GM10248 (cell line): ENCODE measurements around the gene FEV.

Experiments
- CTCF ChIA-PET: fragments of 300-600 bp; sonication (Branson Sonifier 250); formaldehyde crosslinking; extraction: SDS; loops from one replicate; lab custom pipeline; 2021; ENCODE audit warnings: antibody characterized with exemption; lab: Yijun Ruan, JAX
- POLR2A ChIA-PET: fragments of 350-650 bp; sonication (Branson Sonifier 250); formaldehyde crosslinking; extraction: SDS; loops from one replicate; lab custom pipeline; 2020; ENCODE audit warnings: antibody characterized with exemption; lab: Yijun Ruan, JAX
- DNase-seq: peaks from one replicate; pipeline ENCODE4 v3.0.0; 2012; ENCODE audit errors: extremely low spot score
- TF ChIP-seq, protein P1 (sequence below): IDR thresholded peaks from 2 replicates; pipeline ENCODE4 v1.5.1; 2012; ENCODE audit warnings: mild to moderate bottlenecking, low read depth; ENCODE audit errors: extremely low read depth, missing control alignments, control extremely low read depth

The FEV gene

DNA sequence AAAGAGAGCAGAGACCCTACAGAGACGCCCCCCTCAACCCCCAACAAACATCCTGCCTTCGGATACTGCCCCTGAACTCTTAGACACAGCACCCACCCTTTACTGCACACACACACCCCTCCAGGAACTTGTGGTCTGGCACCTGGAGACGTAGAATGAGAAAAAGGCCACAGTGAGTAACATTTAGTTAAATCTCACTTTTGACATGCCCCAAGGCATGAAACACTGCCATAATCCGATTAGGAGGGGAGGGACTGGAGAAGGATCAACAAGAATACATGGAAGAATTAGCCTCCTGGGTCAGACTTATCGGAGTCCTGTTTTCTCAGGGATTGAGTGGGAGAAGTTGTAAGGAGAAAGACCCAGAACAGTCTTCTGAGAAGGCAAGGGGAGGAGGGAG, 21.4 kb downstream of the FEV start:
- CTCF ChIA-PET = interaction anchor here (15.3 kb wide), 1 partner anchor 16 kb away, joined by 92 read pairs; no protein-coding TSS in a partner anchor
- POLR2A ChIA-PET = no interaction called here
- no peak for DNase-seq
- TF ChIP-seq, protein P1, sequence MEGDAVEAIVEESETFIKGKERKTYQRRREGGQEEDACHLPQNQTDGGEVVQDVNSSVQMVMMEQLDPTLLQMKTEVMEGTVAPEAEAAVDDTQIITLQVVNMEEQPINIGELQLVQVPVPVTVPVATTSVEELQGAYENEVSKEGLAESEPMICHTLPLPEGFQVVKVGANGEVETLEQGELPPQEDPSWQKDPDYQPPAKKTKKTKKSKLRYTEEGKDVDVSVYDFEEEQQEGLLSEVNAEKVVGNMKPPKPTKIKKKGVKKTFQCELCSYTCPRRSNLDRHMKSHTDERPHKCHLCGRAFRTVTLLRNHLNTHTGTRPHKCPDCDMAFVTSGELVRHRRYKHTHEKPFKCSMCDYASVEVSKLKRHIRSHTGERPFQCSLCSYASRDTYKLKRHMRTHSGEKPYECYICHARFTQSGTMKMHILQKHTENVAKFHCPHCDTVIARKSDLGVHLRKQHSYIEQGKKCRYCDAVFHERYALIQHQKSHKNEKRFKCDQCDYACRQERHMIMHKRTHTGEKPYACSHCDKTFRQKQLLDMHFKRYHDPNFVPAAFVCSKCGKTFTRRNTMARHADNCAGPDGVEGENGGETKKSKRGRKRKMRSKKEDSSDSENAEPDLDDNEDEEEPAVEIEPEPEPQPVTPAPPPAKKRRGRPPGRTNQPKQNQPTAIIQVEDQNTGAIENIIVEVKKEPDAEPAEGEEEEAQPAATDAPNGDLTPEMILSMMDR = no peak

DNA sequence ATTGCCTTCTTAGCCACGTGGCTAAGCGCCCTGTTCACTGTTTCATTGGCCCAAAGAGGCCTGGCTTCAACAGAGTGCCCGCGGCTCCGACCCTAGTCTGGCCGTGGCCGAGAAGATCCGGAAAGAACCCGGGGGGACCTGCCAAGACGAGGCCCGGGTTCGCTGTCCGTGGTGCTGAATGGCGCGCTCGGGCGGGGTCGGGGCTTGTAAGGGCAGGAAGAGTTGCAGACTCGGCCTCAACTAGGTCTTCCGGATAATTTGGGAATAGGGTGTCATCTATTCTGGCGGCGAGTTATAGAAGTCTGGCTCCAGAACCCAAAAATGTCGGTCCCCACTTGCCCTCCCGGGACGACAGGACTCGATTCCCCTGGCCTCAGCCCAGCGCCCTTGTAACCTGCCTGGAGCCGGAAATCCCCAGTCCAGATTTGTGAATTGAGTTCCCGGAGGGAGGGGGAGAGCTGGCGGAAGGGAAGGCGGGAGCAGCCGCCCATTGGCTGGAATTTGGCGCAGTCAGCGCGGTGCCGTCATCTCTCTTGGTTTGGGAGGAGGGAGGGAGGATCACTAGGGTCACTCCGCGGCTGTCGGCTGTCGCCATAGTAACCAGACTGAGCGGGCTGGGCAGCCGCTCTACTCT, 22.0 kb downstream of the FEV start:
- TF ChIP-seq, protein P1 = no peak
- ChIA-PET CTCF (interaction anchor here (15.3 kb wide), 1 partner anchor 16 kb away, joined by 92 read pairs; no protein-coding TSS in a partner anchor), POLR2A (no interaction called here)
- DNase-seq = no peak

DNA sequence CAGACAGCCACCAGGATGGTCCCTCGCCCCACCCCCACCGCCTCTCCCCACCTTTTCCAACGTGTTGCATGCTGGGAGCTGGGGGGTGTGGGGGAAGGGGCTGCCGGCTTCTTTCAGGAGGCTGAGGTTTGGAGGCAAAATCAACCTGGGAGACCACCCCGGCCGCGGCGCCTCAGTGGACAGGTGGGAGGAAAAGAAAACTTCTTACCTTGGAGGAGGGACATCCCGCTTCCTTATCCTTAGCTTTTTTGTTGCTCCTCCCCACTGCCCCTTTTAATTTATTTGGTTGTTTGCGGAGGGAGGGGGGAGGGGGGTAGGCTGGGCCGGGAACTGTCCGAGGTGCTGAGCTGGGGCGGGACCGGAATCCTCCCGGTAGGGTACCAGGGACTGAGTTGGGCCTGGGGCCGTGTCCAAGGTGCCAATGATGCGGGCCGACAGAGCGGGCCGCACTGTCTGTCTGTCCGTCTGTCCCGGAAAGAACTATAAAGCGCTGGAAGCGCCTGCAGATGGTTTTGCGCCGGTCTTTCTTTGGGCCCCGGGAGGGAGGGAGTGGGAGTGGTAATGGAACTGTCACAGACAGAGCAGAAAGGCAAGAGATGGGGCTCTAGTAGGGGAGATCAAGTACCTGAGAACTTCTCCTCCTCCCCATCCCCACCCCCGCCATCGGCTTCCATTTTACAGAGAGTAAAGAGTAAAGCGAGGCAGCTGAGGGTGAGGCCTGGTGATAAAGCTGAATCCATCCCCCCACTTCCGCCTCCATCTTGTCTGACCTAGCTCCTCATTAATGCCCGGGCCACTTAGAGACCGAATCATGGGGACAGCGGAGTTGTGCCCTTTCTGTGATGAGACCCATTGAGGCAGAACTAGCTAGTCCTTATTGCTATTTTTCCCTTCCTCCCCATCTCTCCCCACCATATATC, 23.1 kb downstream of the FEV start:
- POLR2A ChIA-PET = no interaction called here
- CTCF ChIA-PET = interaction anchor here (15.3 kb wide), 1 partner anchor 17 kb away, joined by 92 read pairs; no protein-coding TSS in a partner anchor
- peak; percentile 37 for DNase-seq
- TF ChIP-seq, protein P1 = no peak

DNA sequence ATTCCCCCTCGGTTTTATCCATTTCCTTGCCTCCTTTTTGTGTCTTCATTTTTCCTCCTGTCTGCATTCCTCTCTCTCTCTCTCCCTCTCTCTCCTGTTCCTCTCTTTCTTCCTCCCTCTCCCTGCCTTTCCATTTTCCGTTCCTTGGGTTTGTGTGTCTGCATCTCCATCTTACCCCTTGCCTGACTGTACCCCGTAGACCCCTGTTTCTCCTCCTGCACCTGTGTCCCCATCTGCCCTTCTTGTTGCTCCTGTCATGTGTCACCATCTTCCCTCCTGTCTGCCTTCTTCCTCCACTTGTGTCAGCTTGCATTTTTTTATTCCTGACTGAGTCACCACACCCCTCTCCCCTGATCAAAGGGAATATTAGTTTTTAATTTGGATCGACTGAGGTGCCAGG, 23.8 kb downstream of the FEV start:
- no peak for DNase-seq
- CTCF ChIA-PET = interaction anchor here (15.3 kb wide), 1 partner anchor 18 kb away, joined by 92 read pairs; no protein-coding TSS in a partner anchor
- POLR2A ChIA-PET = no interaction called here
- TF ChIP-seq, protein P1 = no peak

DNA sequence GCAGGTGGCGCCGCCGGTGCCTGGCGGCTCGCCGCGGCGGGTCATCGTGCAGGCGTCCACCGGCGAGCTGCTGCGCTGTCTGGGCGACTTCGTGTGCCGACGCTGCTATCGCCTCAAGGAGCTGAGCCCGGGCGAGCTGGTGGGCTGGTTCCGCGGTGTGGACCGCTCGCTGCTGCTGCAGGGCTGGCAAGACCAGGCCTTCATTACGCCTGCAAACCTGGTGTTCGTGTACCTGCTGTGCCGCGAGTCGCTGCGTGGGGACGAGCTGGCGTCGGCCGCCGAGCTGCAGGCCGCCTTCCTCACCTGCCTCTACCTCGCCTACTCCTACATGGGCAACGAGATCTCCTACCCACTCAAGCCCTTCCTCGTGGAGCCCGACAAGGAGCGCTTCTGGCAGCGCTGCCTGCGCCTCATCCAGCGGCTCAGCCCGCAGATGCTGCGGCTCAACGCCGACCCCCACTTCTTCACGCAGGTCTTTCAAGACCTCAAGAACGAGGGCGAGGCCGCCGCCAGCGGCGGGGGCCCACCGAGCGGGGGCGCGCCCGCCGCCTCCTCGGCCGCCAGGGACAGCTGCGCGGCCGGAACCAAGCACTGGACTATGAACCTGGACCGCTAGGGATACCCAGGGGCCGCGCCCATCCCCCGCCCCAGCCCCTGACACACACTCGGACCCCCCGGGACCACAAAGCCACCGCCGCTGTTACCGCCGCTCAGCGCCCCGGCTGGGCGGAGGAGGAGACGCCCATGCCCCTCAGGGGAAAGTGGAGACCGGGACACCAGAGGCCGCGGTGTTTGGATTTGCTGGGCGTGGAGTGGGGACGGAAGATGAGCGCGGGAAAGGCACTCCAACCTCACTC, 24.4 kb downstream of the FEV start:
- ChIA-PET POLR2A (no interaction called here), CTCF (interaction anchor here (1.0 to 15.3 kb wide), 3 partner anchors 19 to 100 kb away, joined by 3 to 92 read pairs (median 4); partner anchors contain the start of gene IHH)
- no peak for DNase-seq
- TF ChIP-seq, protein P1 = no peak

DNA sequence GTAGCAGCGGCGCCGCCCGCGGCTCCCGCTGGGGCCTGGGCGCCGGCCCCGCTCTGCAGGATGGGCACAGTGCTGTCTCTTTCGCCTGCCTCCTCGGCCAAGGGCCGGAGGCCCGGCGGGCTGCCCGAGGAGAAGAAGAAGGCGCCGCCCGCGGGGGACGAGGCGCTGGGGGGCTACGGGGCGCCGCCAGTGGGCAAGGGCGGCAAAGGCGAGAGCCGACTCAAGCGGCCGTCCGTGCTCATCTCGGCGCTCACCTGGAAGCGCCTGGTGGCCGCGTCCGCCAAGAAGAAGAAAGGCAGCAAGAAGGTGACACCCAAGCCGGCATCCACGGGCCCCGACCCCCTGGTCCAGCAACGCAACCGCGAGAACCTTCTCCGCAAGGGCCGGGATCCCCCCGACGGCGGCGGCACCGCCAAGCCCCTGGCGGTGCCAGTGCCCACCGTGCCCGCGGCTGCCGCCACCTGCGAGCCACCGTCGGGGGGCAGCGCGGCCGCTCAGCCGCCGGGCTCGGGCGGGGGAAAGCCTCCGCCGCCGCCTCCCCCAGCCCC, 25.1 kb downstream of the FEV start:
- ChIA-PET CTCF (interaction anchor here (0.7 to 15.3 kb wide), 10 partner anchors 8 to 144 kb away, joined by 3 to 92 read pairs (median 4); partner anchors contain the start of gene IHH), POLR2A (no interaction called here)
- peak; percentile 32 for DNase-seq
- TF ChIP-seq, protein P1 = no peak
